IMR-90 (cell line): ENCODE results near the gene ANK3. TPM values are rescaled to one million over a fixed set of nuclear protein-coding genes. Genes with fewer than 3 reads are reported as not detected.

Source experiments
- ATAC-seq: fragments of 200-7000 bp; cut with Tn5 transposase; 2 replicates; pipeline ENCODE4 v1.9.1; 2020; ENCODE audit warnings: low read depth, mild to moderate bottlenecking, moderate library complexity
- BruUV-seq: library from RNA; stranded (reverse); fragments of 400-500 nt; replicated peaks from 2 replicates; lab custom pipeline; 2021; lab: Mats Ljungman, UMichigan
- CTCF ChIA-PET: fragments of 300-600 bp; formaldehyde crosslinking; extraction: SDS; loops from one replicate; lab custom pipeline; 2021; ENCODE audit warnings: antibody characterized with exemption; lab: Yijun Ruan, JAX
- POLR2A ChIA-PET: fragments of 300-600 bp; sonication (Branson Sonifier 250); formaldehyde crosslinking; loops from one replicate; lab custom pipeline; 2022; ENCODE audit warnings: antibody characterized with exemption; ENCODE audit not compliant: unreplicated experiment; lab: Charles Lee
- DNase-seq: peaks from one replicate; pipeline ENCODE4 v3.0.0; 2013
- H2AFZ ChIP-seq: replicated peaks from 2 replicates; pipeline ENCODE3; 2013; ENCODE audit warnings: low read length, mild to moderate bottlenecking; ENCODE audit not compliant: poor library complexity
- H2AK5ac ChIP-seq: 2 replicates; pipeline ENCODE4 v1.6.1; 2013; ENCODE audit warnings: low read depth, low read length, inconsistent platforms
- H2AK9ac ChIP-seq: replicated peaks from 2 replicates; pipeline ENCODE3; 2013; ENCODE audit warnings: mild to moderate bottlenecking, low read depth, low read length, moderate library complexity; ENCODE audit not compliant: poor library complexity
- H2BK120ac ChIP-seq: 2 replicates; pipeline ENCODE4 v1.6.1; 2013; ENCODE audit warnings: low read depth, low read length, inconsistent platforms
- H2BK15ac ChIP-seq: 3 replicates; pipeline ENCODE4 v1.6.1; 2013; ENCODE audit warnings: low read depth, low read length, inconsistent platforms
- H2BK20ac ChIP-seq: 2 replicates; pipeline ENCODE4 v1.6.1; 2013; ENCODE audit warnings: low read depth, mild to moderate bottlenecking, inconsistent platforms, low read length, moderate library complexity
- H2BK5ac ChIP-seq: 2 replicates; pipeline ENCODE4 v1.6.1; 2013; ENCODE audit warnings: mild to moderate bottlenecking, low read depth, low read length, inconsistent platforms; ENCODE audit not compliant: poor library complexity, severe bottlenecking
- H3K14ac ChIP-seq: replicated peaks from 2 replicates; pipeline ENCODE4 v1.6.1; 2013; ENCODE audit warnings: low read depth, low read length, inconsistent platforms
- H3K18ac ChIP-seq: 2 replicates; pipeline ENCODE4 v1.6.1; 2013; ENCODE audit warnings: low read depth, low read length, control low read depth
- H3K23ac ChIP-seq: 2 replicates; pipeline ENCODE4 v1.6.1; 2013; ENCODE audit warnings: low read depth, low read length, inconsistent platforms
- H3K27ac ChIP-seq: 2 replicates; pipeline ENCODE4 v1.5.1; 2013; ENCODE audit warnings: mild to moderate bottlenecking, control low read depth, low read length; ENCODE audit not compliant: insufficient read depth
- H3K27me3 ChIP-seq: 2 replicates; pipeline ENCODE4 v1.6.1; 2013; ENCODE audit warnings: low read length; ENCODE audit not compliant: control insufficient read depth, insufficient read depth
- H3K36me3 ChIP-seq: 2 replicates; pipeline ENCODE4 v1.6.1; 2013; ENCODE audit warnings: low read length, mixed read lengths; ENCODE audit not compliant: control insufficient read depth, insufficient read depth
- H3K4ac ChIP-seq: 2 replicates; pipeline ENCODE4 v1.6.1; 2013; ENCODE audit warnings: low read depth, low read length, inconsistent platforms
- H3K4me1 ChIP-seq: 2 replicates; pipeline ENCODE4 v1.6.1; 2013; ENCODE audit warnings: low read length, mixed read lengths; ENCODE audit not compliant: control insufficient read depth, insufficient read depth
- H3K4me2 ChIP-seq: 2 replicates; pipeline ENCODE4 v1.6.1; 2013; ENCODE audit warnings: low read depth, mild to moderate bottlenecking, control low read depth, low read length, moderate library complexity
- H3K4me3 ChIP-seq: 2 replicates; pipeline ENCODE4 v1.5.1; 2013; ENCODE audit warnings: low read depth, mild to moderate bottlenecking, control low read depth, low read length, moderate library complexity; ENCODE audit not compliant: insufficient read depth
- H3K56ac ChIP-seq: 2 replicates; pipeline ENCODE4 v1.6.1; 2013; ENCODE audit warnings: low read length, inconsistent platforms; ENCODE audit not compliant: insufficient read depth; ENCODE audit errors: extremely low read depth
- H3K79me1 ChIP-seq, 2 experiments: 2 replicates each; pipeline ENCODE4 v1.6.1; 2013; ENCODE audit warnings: low read length in 2 of 2, inconsistent platforms in 1 of 2, low read depth in 1 of 2
- H3K9ac ChIP-seq: 2 replicates; pipeline ENCODE4 v1.6.1; 2013; ENCODE audit warnings: low read depth, low read length, control low read depth
- H3K9me1 ChIP-seq: 2 replicates; pipeline ENCODE4 v1.6.1; 2013; ENCODE audit warnings: low read length, inconsistent platforms; ENCODE audit not compliant: insufficient read depth
- H3K9me3 ChIP-seq: 2 replicates; pipeline ENCODE4 v1.6.1; 2013; ENCODE audit warnings: low read length; ENCODE audit not compliant: control insufficient read depth, insufficient read depth
- H4K20me1 ChIP-seq: 2 replicates; pipeline ENCODE4 v1.6.1; 2013; ENCODE audit warnings: low read length, inconsistent platforms; ENCODE audit not compliant: insufficient read depth
- H4K5ac ChIP-seq: 2 replicates; pipeline ENCODE4 v1.6.1; 2013; ENCODE audit warnings: mild to moderate bottlenecking, low read depth, low read length, control low read depth
- H4K8ac ChIP-seq, 2 experiments: 2 replicates each; pipeline ENCODE4 v1.6.1; 2013; ENCODE audit warnings: low read depth in 2 of 2, low read length in 2 of 2, control low read depth in 1 of 2, inconsistent platforms in 1 of 2
- H4K91ac ChIP-seq: 2 replicates; pipeline ENCODE4 v1.6.1; 2013; ENCODE audit warnings: low read depth, low read length, inconsistent platforms; ENCODE audit not compliant: insufficient read depth
- ELK1 ChIP-seq: fragments of 150-350 bp; IDR thresholded peaks from 2 replicates; pipeline ENCODE4 v1.6.1; 2016; ENCODE audit warnings: low read depth, mild to moderate bottlenecking, low read length, moderate library complexity, borderline replicate concordance
- WGBS, 2 experiments: methylation state at CpG; one replicate each; pipeline versions ENCODE4 v1.1.5 to v1.1.7; 2013; ENCODE audit warnings: missing lambda C conversion rate in 2 of 2; ENCODE audit not compliant: insufficient read length in 1 of 2; ENCODE audit errors: extremely low coverage in 2 of 2; 5-methylcytosine and 5-hydroxymethylcytosine counted together
- dilution Hi-C: fragments of 300-500 bp; cut with HindIII; formaldehyde crosslinking; loops from one replicate; pipeline ENCODE4 v1.14.3; 2018; ENCODE audit warnings: low sequenced_read_pairs; ENCODE audit not compliant: unreplicated experiment
- in situ Hi-C: fragments of 300-500 bp; cut with MboI; formaldehyde crosslinking; loops from 3 replicates; pipeline ENCODE4 v1.14.3; 2019; ENCODE audit warnings: low sequenced_read_pairs, inconsistent platforms, mixed read lengths
- intact Hi-C: fragments of 100-400 bp; cut with micrococcal nuclease; formaldehyde crosslinking; loops from 2 replicates; pipeline ENCODE4 v1.10.0; 2022
- polyA plus RNA-seq, 3 experiments: library from polyadenylated mRNA; depleted of rRNA; stranded (reverse); fragments of >200 nt; gene quantifications; 2 replicates each; pipeline ENCODE4 v1.2.3, GENCODE V29; 2012; ENCODE audit warnings: low replicate concordance in 1 of 3
- total RNA-seq: library from RNA; depleted of rRNA; stranded (reverse); fragments of >200 nt; gene quantifications from 2 replicates; pipeline ENCODE4 v1.2.3, GENCODE V29; 2012

Gene ANK3
- total and polyA plus RNA-seq, 2 of the 4 experiments (the other 2 are of a cell fraction), result 0.63 to 1.8 TPM

GRCh38 chr10:60315311-60315710, 74.4 kb downstream of the ANK3 start:
- H3K14ac ChIP-seq, result 0 out of 2 replicates have a peak overlapping the region, but pooled peaks have one; percentile 47
- H3K79me1 ChIP-seq, result no peaks in the 10 kb centered on the region
- H3K9me1 ChIP-seq, result peaks cover 7% of the 10 kb centered on the region; the same call in 1 of the 2 replicates
- peaks cover 8% of the 10 kb centered on the region for H3K4me1 ChIP-seq
- in situ Hi-C loops (no loop called here), dilution Hi-C loops (no loop called here), intact Hi-C loops (no loop called here)
- no CpG with 5 or more reads among the region's 2 CpGs for WGBS, 2 experiments
- no peak overlapping the region for H3K56ac ChIP-seq
- no peak overlapping the region for H3K4ac ChIP-seq
- H2AK5ac ChIP-seq, result no peak overlapping the region
- DNase-seq (peak; percentile 17), ATAC-seq (no peak)
- H2BK15ac ChIP-seq, result no peak overlapping the region
- CTCF ChIA-PET, result interaction anchor here (0.5 to 1.0 kb wide), 3 partner anchors 9 to 32 kb away, joined by 3 to 5 read pairs (median 3); no protein-coding TSS in a partner anchor
- peak overlapping the region; percentile 56; the same call in 1 of the 2 replicates for H2BK20ac ChIP-seq
- no peak overlapping the region for H2AK9ac ChIP-seq
- H3K23ac ChIP-seq, result no peak overlapping the region
- no peaks in the 10 kb centered on the region for H3K9me3 ChIP-seq
- H4K8ac ChIP-seq, result no peak overlapping the region
- peak overlapping the region; percentile 52 for H2BK120ac ChIP-seq
- H3K36me3 ChIP-seq, result no peaks in the 10 kb centered on the region
- no peak for TF ChIP-seq ELK1
- H4K20me1 ChIP-seq, result no peaks in the 10 kb centered on the region
- no peak overlapping the region for H2BK5ac ChIP-seq
- H3K4me2 ChIP-seq, result no peak overlapping the region
- H4K5ac ChIP-seq, result no peak overlapping the region
- no peak overlapping the region for H4K91ac ChIP-seq
- POLR2A ChIA-PET, result no interaction called here
- no peak overlapping the region for H3K18ac ChIP-seq
- no peak overlapping the region for H3K27ac ChIP-seq
- H3K27me3 ChIP-seq, result no peaks in the 10 kb centered on the region
- no peak overlapping the region for H3K4me3 ChIP-seq
- no TSS peak for BruUV-seq
- H3K9ac ChIP-seq, result no peak overlapping the region
- no peak overlapping the region for H2AFZ ChIP-seq
